Femur (tissue), 1 donor: ENCODE results near the gene AMBRA1.
A peak's percentile ranks its signal among the peaks of the same experiment; 100 is the strongest.
"Not testable (repeated sequence)": the region's sequence is repeated elsewhere in the genome, so short reads cannot be mapped to it uniquely, and the experiment has no call there.

Experiments used
- DNase-seq: peaks from one replicate; pipeline ENCODE4 v3.0.0-alpha.2; 2017

The AMBRA1 gene

DNA sequence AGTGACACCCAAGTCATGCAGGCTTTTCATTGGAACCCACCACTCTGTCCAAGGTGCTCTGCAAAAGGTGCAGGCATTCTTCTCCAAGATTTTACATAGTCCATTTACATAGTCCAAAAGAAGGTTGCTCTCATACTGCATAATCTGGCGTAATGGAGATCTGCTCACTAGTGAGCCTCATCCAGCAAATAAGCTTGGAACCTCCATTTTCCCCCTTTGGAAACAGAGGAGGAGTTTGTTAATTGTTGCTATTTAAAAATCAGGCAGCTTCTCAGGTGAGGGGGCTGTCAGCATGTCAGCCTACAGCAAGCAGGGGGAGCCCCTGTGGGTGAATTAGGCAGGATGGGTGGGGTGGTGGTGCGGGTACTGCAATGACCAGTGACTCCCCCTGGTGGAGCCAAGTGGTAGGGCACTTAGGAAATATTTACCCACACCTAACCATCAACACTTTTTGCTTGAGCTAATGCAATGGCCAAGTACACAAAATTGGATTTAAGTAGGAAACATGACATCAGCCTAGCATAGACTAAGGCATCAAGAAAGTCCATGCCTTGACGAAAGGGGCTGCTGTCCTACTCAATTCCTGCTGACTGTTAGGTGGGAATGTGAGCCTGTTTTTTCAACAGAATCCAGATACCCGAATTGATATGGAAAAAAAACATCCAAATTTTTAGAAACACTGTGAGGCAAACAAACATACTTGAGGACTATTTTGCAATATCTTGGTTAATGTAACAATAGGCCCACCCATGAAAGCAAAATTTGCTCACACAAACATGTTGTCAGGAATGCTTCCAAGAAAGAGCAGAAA lies 64.5 kb downstream of the AMBRA1 start:
- DNase-seq = peak; percentile 64

DNA sequence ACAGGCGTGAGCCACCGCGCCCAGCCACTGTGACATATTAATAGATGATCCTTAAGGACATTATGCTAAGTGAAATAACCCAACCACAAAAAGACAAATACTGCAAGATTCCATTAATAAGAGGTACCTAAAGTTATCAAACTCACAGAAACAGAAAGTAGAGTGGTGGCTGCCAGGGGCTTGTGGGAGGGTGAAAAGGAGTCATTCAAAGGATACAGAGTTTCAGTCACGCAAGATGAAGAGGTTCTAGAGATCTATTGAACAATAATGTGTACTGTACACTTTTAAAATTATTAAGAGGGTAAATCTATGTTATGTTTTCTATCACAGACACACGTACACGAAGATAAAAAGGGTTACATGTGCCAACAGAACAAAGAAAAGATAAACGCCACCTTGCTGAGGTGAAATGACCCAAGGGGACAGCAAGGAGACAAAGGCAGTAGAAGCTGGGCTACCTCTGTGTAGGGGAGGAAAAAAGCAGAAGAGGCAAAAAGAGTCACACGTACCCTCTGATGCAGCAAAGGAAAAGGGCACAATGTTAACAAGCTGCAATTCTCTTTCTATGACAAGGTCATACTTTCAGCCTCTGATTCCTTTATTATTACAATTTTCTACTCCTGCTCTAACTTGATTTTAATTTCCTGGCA lies 65.3 kb downstream of the AMBRA1 start:
- no peak for DNase-seq

DNA sequence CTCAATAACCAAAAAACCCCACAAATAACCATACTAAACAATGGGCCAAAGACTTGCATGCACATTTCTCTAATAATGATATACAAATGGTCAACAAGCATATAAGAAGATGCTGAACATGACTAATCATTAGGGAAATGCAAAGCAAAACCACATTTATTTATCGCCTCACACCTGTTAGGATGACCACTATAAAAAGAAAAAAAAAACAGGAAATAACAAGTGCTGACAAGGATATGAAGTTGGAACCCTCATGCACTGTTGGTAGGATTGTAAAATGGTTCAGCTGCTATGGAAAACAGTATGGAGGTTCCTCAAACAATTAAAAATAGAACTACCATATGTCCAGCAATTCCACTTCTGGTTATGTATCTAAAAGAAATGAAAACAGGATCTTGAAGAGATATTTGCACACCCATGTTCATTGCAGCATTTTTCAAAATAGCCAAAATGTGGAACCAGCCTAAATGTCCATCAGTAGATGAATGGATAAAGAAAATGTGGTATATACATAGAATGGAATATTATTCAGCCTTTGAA lies 66.2 kb downstream of the AMBRA1 start:
- DNase-seq = no peak

DNA sequence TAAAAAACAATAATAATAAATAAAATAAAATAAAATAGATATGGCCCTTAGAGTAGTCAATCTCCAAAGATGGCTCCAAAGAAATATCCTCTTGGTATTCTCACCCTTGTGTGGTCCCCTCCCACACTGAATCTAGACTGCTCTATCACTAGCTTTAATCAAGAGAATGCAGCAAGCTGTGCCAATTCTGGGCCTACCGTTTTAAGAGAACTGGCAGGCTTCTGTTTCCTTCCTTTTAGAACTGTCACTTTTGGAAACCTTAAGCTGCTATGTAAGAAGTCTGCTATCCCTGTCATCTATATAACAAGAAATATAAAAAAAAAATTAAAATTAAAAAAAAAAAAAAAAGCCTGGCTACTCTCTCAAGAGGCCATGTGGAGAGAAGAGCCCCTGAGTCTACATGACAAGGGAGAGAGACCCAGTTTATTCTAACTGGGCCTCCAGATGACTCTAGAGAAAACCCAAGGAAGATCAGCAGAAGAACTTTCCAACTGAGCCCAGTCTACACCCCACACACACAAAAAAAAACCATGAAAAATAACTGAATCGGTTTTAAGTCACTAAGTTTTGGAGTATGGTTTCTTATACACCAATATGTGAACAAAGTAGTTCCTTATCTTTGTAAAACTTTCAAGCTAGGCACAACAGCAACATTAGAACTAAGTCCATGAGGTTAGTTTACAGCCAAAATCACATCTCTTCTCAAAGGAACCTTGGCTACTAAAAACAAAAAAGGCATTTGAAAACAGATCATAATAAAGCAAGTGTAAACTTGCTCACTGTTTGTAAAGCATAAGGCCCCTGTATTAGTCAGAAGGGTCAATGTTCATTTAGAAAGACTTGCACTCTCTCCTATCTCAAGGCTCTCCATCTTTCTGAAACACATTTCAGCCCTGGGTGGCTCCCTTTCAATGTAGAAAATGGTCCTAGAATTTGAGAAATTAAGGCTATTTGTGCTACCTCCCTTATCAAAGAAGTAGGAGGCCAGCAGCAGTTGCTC lies 67.3 kb downstream of the AMBRA1 start:
- no peak for DNase-seq

DNA sequence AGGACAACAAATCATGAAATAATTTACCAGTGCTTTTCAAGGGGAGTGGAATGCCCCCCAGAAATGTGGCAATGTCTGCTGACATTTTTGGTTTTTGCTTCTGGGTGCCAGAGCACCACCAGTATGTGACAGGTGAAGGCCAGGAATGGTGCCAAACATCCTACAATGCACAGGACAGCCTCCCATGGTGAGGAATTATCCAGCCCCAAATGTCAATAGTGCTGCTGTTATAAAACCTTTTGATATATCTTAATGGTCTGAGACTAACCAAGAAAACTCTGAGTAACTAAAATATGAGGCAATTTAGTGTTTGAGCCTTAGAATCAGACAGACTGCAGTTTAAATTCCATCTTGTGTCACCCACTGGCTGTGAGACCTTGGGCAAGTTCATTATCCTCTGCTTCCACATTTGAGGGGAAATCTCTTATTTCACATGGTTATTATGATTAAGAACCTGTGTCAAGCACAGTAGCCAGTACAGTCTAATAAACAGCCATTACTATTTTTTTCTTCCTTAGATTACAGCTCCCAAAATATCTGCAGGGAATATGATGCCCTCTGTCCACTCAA lies 69.5 kb downstream of the AMBRA1 start:
- DNase-seq = no peak

DNA sequence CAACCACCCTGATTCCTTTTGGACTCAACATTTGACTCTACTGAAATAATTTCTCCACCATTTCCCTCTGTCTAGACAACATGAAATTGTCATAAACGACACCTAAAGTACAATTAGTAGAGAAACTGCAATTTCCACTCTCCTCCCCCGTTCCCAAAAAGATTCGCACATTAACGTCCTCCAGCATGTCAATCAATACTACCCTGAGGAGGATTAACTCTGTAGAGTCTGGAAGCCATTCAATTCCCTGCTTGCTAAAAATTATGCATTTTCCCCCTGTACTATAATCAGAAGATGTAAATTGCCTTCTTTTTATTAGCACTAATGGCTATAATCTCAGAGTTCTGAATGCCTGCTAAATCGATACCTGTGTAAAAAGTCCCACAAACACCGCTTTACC lies 70.5 kb downstream of the AMBRA1 start:
- DNase-seq = no peak

DNA sequence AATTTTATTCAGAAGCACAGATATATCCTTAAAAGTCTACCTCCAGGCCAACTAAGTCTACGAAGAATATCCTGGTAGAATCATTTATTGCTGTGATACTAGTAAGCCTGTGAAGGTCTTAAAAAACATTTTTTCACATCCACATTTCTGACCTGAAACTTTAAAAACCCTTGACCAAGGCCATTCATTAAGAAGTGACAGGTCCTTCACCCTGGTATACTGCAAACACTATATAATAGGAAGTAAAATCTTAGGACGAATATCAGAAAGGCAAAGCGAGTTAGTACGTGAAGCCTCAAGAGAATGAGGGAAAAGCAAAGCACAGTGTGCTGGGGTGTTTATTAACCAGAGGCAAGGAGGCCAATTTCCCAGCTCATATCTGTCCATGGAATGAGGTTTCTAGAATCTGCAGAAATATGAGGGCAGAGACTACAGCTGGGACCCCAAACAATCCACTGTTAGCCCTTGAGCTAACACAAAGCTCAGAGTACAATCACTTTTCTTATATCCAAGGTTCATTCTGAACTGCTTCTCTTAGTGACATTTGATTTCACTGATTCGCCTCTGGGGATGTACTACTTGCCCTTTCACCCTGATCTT lies 71.0 kb downstream of the AMBRA1 start:
- no peak for DNase-seq

DNA sequence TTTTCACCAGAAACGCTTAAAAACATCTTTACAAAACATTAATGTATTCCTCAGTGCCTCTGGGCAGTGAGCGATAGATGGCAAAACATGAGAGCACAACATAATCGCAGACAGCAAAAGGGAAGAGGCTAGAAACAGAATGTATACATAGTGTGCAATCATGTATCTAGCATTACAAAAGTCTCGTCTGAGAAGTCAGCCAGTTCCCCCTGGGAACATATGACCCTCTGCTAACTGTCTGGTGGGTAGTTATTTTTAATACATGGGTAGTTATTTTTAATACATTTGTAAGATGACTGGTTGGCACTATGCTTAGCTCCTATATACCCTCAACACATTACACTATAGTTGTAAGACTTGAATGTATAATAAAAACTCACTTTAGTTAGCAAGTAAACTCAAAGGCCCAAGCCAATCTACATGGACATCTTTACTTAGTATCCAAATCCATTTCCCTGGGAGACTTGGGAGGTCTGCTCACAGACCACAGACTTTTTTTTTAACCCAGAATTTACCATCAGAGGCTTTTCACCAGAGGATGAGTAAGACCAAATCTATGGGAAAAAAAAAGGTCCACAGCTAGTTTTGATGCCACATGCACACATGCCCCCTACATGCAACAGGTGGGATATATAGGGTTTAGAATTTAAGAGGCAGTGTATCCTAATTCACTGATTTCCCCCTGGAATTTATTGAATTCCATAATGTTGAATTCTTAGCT lies 71.7 kb downstream of the AMBRA1 start:
- DNase-seq = no peak

DNA sequence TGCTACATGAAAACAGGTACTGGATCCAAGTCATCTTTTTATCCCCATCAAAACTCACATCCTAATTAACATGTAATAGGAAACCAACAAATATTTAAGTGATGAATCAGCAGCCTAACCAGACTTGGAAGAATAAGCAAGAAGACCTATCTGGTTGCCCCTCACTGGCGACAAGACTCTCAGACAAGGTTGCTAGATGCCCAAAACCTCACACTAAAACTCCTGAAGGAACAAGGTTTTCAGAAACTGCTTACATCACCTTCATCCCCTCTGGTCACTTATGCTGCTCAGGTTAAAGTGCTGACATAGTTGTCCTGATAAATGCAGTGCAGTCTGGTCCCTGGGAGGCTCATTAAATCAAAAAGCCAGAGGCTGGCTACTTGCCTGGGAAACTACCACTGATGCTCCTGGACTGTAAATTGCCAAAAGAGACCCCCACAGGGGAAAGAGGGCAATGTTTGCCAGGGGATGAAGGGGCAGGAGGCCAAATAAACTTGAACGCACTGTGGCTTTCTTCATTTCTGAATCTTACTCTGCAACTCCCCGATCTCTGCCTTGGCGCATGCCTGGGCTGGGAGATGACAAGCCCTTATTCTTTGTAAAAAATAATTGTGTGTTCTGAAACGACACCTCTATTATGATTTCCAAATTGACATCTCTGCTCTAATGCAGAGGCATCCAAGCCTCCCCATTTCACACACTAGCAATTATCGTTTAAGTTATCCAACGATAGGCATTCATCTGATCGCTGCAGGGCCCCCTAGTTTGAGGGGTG lies 72.7 kb downstream of the AMBRA1 start:
- no peak for DNase-seq

DNA sequence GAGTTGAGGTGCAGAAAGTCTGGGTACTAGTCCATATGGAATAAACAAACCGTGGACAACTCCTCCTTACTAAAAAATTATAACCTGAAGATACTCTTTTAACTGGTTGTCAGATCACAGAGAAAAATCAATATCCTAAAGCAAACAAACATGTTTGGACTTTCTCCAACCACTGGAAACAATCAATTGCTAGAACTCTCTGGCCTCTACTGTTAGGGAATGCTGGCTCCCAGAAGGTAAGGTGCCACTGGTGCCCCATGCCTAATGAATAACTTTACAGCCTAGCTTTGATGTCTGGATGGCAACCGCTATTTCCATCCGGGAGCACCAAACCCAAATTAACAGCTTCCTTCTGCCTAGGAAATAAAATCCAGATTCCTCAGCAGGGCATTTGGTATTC lies 74.5 kb downstream of the AMBRA1 start:
- DNase-seq = no peak

DNA sequence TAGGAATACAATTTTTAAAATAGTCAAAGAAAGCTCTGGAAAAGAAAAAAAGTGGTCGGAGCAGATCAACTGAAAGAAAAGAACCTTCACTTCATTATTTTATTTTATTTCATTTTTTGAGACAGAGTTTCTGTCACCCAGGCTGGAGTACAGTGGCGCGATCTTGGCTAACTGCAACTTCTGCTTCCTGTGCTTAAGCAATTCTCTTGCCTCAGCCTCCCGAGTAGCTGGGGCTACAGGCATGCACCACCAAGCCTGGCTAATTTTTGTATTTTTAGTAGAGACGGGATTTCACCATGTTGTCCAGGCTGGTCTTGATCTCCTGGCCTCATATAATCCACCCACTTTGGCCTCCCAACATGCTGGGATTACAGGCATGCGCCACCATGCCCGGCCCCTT lies 74.9 kb downstream of the AMBRA1 start:
- not testable (repeated sequence) for DNase-seq

DNA sequence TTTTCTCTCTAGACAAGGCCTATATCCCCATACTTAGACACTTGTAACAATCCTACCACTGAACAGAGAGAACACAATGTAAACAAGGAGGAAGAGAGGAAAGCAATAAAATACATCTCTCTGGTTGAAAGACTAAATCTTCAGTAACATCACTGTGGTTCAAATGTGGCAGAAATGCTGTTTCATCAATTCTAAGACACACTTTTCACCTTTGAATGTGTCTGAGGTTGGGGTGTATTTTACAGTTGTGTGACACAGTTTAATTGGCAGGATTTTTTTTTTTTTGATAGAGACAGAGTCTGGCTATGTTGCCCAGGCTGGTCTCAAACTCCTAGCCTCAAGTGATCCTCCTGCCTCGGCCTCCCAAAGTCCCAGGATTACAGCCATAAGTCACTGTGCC lies 79.5 kb downstream of the AMBRA1 start:
- DNase-seq = no peak

DNA sequence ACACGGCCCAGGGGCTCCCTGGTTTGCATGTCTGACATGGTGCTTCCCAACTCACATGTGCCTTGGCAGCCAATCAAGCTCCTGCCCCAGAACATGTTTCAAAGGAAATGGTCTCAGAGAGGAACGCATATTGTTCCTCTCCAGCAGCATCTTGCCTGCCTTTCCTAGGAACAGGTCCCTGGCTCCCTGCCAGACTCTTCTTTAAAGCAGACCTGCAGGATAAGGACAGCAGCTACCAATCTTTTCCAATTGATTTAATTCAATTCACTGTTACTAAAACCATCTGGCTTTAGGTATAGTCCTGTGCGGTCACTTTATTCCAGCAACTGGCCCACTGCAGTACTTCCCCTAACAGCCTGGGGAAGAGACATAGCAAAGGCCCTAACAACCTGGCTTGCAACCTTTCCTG lies 79.9 kb downstream of the AMBRA1 start:
- peak; percentile 40 for DNase-seq

DNA sequence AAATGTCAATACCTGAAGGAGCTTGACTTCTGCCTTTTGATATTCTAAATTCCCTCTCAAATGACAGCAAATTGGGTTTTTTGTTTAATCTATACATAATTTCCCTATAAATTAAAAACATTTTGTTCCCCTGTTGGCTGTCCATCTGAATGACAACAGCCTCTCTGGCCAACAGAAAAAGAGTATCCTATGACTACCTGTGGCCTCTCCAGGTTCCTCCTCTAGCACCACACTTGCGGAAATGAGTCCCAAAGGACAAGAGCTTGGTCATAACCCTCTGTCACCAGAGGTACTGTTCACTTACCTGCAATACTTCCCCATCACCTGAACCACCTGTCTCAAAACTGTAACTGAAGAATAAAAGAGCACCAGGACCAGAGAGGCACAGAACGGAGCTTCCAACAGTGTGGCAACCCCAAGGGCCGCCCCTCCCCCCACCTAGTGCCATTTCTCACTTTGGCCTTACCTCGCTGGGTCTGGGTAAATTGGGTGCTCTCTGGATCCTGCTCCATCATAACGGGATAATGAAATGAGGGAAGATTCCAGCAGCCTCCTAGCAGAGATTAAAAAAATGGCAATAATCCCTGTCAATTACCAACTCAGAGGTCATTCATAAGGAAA lies 81.5 kb downstream of the AMBRA1 start:
- no peak for DNase-seq

DNA sequence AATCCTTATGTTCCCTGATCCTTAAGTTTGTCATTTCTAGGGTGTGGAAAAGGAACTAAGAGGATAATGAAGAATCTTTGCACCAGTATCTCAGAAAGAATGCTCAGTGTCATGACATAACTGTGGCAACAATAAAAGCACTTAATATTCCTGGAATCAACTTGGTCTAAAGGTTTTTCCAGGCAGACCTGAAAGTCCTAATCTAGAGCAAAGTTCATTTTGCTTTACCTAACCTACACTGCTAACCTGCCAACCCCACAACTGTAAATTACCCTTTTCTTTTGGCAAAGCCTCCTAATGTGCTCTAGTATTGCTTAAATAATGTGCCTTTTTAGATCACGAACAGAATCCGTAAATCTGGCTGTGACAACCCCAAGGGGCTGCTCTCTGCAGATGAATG lies 82.5 kb downstream of the AMBRA1 start:
- no peak for DNase-seq

DNA sequence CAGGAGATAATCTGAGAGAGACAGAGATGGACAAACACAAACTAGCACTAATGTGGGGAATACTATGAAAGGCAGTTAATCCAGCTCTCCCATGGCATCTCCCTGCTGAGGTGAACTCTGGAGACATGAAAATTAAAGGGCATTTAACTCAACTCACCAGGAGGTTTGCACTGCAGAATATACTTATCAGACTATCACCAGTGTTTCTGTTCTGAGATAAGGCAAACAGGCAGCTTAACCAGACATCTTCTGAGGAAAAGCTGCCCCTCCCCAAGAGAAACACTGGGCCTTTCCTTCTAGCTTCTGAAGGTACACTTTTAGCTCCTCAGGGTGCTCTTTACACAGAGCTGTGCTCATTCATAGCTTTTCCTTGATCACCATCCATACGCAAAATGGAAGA lies 85.5 kb downstream of the AMBRA1 start:
- DNase-seq = no peak

DNA sequence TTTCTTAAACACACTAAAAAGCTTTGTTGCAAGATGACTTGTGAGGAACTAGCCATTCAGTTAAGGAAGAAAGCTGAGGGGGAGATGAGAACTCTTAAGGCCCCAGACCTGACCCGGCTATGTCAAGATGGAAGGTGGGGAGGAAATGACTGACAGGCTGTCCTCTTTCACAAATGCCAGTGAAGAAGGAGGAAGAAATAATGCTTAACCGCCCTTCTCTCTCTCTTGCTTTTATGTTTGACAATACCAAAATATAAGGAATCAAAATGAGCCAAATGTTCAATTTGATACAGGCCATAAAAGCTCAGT lies 87.4 kb downstream of the AMBRA1 start:
- DNase-seq = no peak

DNA sequence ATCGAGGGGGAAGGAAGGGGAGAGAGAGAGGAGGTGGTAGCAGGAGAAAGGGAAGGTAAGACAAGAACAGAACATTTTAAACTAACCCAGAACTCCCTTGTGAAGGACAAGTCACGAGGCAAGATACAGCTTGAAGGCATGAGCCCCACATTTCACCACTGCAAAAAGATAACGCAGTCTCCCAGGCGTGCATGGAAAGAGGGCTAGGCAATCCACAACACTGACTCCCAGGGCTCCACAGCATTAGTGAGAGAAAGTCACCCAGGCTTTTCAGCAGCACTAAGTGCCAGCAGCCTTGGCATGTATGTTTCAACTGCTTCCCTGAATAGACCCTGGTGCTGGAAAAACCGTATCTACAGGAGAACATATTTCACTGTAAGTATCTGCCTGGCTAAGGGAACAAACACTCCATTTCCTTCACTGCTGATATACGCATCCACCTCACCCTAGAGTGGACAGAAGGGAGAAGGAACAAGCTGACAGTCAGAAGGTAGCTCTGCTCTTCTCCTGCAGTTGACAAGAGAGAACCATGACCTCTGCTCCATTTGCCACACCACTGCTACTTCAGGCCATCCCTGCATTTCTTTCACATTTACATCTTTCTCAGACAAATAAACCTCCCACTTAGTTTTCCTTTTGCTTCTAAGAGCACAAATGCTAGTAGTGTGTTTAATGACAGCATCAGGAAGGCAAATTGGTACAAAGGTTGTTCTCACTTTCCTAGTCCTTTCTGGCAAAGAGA lies 87.9 kb downstream of the AMBRA1 start:
- DNase-seq = no peak

DNA sequence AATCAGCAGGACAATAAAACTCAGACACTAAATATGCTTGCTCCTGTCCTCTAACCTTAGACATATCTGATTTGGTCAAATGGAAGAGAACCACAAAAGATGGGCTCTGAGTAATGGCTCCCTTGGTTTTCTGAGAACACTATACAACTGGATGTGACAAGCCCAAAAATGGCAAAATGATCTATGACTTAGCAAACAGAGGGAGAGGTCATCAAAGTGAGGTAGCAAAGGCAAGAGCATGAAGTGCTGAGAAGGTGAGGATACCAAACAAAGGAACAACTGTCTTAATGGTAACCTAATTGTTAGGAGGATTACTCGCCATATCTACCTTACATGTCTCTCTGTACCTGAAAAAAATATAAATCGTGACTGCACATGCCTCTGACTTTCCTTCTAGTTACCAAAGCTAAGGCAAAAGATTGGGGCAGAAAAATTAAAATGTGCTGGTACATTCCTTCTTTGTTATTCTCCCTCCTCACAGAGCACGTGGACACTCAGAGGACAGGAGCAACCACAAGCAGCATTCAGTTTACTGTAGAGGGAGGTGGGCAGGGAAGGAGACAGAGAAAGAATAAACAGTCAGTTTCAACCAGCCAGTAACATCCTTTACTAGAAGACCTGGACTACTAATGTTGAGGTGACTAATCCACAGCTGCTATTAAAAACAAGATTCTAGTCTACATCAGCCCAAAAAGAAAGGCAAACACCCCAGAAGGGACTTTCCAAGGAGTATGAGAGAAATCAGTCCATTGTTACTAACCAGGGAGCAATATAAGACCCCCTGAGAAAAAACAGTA lies 88.8 kb downstream of the AMBRA1 start:
- no peak for DNase-seq
